ENCODE measurements around the gene PAK5.

Gene PAK5

DNA sequence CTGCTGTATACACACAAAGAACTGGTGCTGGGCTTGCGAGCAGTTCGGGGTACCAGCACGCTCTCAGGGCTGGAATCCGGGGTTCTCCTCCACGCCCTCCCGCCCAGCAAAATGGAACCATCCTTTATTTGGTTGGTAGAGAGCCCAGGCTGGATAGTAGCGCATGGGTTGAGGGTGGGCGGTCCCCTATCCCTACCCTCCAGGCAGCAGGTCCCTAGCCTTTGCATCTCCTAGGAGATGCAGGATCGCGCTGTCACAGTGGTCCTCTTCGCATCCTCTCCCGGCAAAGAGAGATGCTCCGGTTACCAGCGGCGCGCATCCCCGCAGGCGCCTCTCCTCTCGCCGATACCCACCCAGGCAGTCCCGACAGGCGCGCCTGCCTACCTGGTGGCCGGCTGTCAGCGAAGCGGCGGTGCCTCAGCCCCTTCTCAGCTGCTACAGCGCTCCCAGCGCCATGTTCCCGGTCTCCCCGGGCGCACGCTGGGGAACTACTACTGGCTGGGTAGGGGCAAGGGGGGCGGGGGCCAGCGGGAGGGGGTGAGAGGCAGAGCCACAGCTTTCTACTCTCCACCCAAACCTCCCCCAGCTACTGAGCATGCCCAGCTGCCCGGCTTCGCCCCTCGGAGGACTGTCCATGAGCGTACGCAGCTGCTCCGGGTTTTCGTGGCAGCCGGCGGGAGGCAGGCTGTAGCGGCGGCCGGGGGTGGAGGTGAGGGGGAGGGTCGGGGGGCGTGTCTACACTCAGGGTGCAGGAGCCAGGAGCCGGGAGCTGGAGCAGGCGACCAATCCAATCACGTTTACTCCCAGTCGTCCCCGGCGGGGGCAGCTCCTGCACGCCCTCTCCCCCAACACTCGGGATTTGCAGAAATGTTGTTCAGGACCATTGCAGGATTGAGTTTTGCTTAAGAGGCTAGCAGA lies at the start of gene PAK5:
TSS of gene PAK5 (minus strand) at position 699 of the 918 bp plus-strand sequence. CDS start 194,748 bp downstream, outside the sequence.
- no peak for DNase-seq (ENCODE audit: low spot score)

DNA sequence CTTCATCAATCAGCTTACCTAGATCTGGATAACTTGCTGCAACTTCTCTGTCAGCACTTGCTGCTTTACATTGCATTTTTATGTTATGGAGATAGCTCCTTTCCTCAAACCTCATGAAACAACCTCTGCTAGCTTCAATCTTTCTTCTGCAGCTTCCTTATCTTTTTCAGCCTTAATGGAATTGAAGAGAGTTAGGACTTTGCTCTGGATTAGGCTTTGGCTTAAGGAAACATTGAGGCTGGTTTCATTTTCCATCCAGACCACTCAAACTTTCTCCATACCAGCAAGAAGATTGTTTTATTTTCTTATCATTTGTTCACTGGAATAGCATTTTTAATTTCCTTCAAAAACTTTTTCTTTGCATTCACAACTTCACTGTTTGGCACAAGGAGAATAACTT lies 48.8 kb upstream of the PAK5 start:
- no peak for DNase-seq (ENCODE audit: low spot score)

DNA sequence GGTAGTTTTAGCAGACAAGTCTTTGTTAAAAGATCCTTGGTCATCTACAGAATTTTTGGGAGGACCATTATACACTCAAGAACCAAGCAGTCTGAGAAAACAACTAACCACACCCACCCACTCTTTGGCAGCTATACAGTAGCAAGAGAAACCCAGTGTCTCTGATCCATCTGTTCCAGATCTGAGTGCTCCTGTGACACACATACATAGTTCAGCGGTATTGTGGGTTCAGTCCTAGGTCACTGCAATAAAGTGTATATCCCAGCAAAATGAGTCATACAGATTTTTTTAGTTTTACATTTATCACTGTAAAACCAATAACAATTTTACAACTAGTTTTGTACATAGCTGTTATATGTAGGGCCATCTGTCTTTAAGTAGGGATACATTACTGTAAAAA lies 47.4 kb upstream of the PAK5 start:
- no peak for DNase-seq (ENCODE audit: low spot score)

DNA sequence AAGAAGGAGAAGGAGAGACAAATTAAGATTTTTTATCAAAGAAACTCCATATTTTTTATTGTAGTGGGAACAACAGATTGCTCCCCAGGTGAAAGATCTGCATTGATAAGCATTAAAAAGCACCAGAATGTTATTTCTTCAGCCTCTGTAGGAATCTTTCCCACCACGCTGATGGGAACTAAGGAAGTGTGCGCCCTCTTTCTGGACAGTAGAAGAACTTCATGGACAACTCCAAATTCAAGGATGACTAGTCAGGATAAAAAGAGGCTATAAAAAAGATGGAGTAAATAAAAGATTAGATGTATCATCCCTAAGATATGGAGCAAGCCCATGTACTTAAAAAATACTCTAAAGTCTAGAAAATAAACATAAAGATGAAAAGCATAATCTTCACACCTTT lies 45.8 kb upstream of the PAK5 start:
- DNase-seq (ENCODE audit: low spot score) = no peak

DNA sequence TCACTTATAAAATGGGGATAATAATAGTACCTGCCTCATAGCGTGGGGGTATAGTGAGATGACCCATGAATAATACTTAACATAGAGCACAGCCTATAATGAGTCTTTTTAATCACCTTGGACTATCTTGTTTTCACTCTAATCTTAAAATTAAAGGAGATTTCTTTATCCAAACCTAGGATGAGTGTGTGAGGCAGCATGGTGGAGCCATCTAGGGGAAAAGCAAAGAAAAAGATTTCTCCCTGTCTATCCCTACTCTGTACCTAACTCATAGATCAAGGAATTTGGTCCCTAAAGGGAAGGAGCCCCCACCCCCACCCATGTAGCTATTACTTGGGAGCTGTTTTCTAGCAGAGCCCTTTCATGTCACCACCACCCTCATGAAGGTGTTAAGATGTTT lies 45.2 kb upstream of the PAK5 start:
- DNase-seq (ENCODE audit: low spot score) = no peak

DNA sequence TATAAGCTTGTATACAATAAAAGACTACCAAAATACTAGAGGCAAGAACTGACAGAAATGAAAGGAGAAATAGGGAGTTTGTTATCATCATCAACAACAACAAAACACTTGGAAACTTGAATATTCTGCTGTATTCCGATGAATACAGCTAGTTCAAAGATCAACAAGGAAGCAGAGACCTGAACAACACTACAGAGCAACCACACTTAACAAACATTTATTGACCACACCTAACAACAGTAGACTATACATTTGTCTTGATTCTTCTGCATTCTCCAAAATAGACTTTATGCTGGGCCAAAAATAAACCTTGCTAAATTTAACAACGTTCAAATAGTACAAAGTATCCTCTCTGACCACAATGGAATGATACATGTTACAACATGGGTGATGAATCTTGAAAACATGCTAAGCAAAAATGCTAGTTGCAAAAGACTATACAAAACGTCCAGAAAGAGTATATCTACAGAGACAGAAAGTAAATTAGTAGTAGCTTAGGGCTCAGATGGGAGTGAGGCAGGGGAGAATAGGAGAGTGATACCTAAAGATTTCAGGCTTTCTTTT lies 39.1 kb upstream of the PAK5 start:
- no peak for DNase-seq (ENCODE audit: low spot score)

DNA sequence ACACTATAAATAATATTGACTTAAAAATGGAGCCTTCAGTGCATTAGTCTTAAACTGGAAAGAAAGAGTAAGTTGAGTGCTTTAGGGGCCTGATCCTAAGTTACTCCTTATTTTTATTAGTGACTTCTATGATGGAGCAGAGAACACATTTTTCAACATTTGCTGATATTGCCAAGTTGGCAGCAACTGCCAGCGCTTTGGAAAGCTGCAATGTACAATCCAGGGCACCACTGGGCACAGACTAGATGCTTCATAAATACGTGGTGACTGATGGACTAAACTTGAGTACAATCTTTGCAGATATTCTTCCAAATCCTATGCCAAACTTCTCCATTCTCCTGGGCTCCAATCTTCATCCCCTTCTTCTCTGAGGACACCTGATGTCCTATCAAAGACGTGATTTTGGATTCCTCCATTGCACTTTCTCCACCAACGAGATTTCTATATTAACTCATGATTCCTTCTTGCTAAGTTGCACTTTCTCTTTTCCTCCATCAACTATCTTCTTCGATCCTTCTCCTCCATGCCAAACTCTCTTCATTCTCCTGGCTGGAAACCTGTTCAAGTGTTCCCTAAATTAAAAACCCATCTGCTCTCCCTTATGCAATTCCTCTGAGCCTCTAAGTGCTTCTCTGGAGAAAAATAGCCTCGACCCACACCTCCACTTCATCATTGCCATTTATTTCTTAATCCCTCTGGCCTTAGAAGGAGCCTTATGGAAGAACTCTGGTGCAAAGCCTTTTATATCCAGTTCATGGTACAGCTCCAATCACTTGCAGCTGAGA lies 28.5 kb upstream of the PAK5 start:
- no peak for DNase-seq (ENCODE audit: low spot score)

DNA sequence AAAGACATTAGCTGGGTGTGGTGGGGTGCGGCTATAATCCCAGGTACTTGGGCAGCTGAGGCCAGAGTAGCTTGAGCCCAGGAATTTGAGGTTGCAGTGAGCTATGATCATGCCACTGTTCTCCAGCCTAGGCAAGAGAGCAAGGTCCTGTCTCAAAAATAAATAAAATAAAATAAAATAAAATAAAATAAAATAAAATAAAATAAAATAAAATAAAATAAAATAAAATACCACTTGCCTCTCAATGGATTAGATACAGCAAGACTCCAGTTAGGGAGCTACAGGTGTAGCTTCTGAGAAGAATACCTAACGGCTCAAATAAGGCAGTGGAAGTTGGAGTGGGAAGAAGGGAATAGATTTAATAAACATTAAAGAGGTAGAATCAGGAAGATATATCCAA lies 13.7 kb upstream of the PAK5 start:
- no peak for DNase-seq (ENCODE audit: low spot score)

DNA sequence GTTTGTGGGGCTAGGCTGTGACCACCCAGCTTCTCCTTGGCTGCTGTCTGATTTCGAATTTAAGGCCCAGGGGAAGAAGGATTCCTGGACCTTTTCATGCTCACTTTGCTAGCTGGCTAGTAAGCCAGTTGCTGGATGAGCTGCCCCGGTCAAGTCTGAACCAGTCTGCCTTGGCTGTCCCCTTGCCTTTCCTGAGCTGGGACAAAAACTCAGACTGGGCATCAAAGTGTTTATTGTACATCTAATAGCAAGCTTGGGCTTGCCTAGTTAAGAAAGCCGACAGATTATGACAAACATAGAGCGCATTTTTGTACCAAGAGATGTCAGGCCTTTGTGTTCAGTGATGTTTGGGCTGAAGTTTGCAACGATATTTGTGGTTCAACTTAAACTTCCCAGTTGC lies 750 bp upstream of the PAK5 start:
- DNase-seq (ENCODE audit: low spot score) = no peak

DNA sequence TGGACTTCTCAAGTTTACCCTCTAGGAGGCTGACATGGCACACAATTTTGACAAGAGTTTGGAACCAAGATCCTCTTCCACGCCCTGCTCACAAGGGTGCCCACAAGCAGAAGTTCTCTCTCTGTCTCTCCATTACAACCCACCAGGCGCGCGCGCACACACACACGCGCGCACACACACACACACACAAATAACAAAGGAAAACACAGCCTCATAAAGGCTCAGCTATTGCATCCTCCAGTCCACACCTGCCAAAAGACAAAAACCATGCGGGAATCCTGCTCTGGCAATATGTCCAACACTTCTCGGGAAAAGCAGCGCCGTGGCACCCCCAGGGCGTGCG lies 870 bp downstream of the PAK5 start:
- no peak for DNase-seq (ENCODE audit: low spot score)

DNA sequence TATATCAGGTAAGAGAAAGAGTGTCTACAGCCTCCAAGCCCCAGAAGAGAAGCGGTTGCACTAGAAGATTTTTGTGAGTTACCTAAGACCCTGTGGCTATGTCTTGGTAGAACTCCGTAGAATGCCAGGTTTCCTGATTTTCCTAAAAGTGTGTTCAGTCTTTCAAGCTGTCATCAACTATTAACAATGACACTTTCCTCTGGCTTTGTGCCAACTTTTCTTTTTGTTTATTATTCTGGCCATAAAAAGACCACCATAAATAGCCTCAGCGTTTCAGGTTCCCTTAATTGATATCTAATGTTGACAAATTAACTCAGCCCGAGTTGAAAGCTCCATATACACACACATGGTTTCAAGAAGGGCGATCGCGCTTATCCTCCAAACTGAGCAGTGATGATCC lies 1.2 kb downstream of the PAK5 start:
- no peak for DNase-seq (ENCODE audit: low spot score)

DNA sequence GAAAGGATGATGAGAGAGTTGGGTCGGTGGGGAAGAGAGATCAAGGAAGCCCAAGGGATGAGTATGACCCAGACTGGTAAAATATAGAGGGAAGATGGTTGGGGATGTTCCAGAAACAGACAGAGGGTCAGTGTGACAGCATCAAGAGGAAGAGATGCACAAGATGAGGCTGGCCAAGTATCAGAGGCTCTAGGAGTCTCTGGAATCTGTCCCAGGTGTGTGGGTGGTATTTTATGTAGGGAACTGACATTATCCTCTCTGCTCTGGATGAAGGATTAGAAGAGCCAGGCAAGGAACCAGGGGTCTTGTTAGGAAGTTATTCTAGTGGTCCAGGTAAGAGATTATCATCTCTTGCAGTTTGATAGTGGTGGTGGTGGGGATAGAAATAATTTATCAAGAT lies 3.6 kb downstream of the PAK5 start:
- DNase-seq (ENCODE audit: low spot score) = no peak

DNA sequence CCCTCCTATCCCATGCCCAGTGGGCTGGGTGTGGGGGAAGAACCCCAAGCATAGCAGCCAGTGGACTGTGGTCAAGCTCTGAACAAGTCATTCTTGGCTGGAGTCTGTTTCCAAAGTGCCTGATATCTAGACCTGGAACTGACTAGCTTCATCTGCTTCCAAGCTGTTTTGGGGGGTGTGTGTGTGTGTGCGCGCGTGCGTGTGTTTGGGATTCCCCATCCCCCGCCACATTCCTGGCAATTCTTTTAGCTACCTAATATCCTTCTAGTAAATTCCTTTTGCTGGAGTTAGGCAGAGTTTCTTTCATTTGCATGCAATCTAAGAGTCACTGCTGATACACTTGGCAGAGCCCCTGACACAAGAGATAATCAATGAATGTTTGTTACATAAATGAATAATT lies 7.8 kb downstream of the PAK5 start:
- DNase-seq (ENCODE audit: low spot score) = no peak

DNA sequence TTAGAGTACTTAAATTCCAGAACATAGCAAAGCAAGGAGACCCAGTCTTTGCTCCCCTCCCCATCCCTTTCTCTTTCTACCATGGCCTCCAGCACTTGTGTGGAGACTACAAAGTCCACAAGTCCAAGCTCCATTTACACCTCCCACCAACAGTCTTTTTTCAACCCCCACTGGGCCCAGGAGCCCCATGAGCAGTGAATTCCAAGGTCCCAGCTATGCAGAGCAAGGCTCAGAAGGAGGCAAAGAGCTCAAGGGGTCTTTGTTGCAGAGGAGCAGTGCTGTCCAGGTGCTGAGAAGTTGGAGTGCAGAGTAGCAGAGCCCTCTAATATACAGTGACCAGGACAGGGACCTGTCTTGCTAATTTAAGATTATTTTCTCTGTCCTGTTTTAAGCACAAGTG lies 9.0 kb downstream of the PAK5 start:
- DNase-seq (ENCODE audit: low spot score) = no peak

DNA sequence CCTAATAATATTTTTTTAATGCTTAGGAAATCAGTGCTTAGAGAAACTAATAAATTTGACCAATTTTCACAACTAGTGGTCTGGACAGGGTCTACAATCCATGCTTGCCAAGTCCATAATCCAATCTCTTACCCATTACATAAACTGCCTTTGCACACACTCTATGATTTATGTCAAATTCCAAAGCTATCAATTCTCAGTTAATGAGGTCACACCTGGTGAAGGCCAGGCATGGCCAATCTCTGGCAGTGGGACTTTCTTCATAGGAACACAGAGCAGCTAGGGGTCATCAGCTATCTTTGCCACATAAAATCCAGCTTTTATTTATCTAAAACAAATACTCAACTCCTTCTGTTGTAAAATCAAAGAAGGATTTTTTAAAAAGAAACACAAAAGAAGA lies 21.2 kb downstream of the PAK5 start:
- DNase-seq (ENCODE audit: low spot score) = no peak

DNA sequence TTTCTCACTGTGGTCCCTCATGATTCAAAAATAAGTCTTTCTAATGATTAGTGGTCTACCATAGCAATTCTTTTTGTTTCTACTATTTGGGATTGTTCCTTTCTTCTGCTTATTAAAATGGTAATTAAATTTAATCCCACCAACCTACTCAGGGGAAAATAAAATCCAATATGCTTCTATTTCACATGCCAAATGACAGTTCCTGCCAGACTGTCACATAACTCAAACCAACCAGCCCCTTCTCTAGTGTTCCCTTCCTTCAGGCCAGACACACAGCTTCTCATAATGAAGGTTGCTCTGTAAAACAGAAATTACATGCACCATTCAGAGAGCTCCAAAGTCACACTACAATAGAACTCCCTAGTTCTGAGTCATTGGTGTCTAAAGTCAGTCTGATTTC lies 23.2 kb downstream of the PAK5 start:
- no peak for DNase-seq (ENCODE audit: low spot score)

DNA sequence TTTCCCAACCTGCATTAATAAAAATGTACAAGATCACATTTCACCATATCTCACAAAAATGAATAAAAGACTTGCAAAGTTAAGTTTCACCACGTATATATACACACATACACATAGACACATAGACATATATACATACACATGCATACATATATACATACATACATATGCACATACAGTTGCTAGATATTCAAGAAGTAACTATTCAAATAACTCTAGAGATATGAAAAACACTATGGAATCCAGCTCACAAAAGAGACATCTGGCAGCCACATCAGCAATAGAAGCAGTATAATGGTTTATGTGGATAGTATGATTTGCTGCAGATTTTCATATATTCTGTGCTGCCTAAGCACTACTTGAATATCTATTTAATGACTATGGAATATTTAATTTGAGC lies 28.1 kb downstream of the PAK5 start:
- no peak for DNase-seq (ENCODE audit: low spot score)

DNA sequence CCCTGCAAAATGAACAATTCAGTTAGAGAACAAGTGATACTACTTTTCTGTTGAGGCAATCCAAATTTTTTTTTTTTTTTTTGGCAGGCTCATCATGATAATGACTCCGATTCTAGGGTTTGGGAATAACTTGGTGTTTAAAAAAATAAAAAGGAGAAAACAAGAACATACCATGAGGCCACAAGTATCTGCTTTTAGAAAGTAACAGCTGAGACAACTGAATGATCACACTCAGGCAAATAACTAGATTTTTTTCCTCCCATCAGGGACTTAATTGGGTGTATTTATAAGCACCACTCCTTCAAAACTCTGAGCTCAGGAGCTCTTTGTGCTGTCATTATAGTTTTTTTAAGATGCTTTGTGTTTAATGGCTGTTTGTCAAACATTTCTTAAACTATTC lies 29.6 kb downstream of the PAK5 start:
- no peak for DNase-seq (ENCODE audit: low spot score)

DNA sequence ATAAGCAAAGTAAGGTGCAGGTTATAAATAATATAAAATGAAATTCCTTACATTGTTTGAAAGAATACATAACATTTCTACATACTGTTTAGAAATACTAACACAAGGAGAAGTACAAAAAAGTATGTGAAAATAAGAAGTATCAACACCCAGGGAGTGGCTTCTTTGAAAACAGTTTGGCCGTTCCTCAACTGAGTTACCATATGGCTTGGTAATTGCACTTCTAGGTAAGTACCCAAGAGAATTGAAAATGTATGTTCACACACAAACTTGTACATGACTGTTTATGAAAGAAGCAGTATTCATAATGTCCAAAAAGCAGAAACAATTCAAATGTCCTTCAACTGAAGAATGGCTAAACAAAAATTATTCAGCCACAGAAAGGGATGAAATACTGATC lies 30.7 kb downstream of the PAK5 start:
- DNase-seq (ENCODE audit: low spot score) = no peak

DNA sequence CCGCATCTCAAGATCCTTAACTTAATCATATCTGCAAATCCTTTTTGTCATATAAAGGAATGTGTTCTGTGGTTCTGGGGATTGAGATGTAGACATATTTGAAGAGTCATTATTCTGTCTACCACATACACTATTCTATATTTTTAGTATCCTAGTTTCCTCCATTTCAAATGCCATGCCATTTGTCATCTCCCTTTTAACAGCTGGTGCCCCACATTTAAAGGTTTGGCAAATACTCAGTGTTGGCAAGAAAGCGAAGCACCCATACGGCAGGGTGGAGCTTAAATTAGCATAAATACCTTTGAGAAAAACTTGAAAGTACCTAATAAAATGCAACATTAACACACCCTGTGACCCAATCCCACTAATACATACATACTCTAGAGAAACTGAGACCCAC lies 31.7 kb downstream of the PAK5 start:
- no peak for DNase-seq (ENCODE audit: low spot score)

DNA sequence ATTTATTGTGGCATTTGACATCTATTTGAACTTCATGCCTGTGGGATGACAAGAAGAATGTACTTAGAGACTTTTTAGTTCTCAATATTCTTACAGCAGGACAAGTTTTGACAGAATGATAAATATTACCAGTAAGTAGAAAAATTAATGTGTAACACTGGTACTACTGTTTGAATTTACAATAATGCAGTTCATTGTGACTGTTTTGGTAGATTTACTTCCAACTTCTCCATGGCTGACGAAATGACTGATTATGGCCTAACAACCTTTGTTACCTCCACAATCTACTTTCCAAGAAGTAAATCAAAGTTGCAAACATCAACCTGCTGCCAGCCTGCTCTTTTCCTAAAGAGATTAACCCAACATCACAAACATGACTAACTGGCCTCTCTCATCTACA lies 38.5 kb downstream of the PAK5 start:
- DNase-seq (ENCODE audit: low spot score) = no peak

DNA sequence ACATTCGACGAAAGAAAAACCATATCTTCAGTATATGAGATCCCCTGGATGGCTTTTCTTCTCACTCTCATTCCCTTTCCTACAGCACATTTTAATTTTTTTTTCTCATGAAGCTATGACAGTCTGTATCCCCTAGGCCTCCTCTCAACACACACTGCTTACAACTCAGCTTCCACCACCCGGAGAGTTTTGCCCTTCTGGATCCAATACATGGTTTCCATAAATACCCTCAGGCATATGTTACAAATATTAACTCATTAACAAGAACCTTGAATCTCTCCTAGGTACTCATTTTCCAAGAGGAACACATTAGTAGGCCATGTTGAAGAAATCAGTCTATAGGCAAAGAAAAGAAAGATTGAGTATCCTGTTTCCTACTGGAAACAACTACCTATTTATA lies 44.0 kb downstream of the PAK5 start:
- no peak for DNase-seq (ENCODE audit: low spot score)

DNA sequence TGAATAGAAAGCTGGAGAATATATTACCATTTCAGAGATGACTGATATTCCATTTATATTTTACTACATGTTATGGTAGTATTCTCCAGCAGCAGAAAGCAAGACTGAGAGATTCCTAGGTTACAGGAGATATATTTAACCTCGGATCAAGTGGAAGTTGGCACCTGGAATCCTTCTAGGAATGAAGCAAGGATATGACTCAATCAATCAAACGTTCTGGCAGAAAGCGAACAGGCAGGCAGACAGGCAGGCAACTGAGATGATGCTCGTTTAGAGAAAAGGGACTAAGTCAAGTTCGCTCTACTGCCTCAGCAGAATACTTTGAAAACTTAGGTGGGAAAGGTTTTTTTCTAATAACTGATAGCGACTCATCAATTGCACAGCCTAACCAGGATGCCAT lies 46.2 kb downstream of the PAK5 start:
- no peak for DNase-seq (ENCODE audit: low spot score)
